LNCAP (cell line): ENCODE measurements around the gene MPPE1.

ENCODE experiments used
- TF ChIP-seq, protein P1 (sequence below): fragments of 450-650 bp; IDR thresholded peaks from 2 replicates; pipeline ENCODE4 v1.5.1; 2017; ENCODE audit warnings: mild to moderate bottlenecking

MPPE1 gene

DNA sequence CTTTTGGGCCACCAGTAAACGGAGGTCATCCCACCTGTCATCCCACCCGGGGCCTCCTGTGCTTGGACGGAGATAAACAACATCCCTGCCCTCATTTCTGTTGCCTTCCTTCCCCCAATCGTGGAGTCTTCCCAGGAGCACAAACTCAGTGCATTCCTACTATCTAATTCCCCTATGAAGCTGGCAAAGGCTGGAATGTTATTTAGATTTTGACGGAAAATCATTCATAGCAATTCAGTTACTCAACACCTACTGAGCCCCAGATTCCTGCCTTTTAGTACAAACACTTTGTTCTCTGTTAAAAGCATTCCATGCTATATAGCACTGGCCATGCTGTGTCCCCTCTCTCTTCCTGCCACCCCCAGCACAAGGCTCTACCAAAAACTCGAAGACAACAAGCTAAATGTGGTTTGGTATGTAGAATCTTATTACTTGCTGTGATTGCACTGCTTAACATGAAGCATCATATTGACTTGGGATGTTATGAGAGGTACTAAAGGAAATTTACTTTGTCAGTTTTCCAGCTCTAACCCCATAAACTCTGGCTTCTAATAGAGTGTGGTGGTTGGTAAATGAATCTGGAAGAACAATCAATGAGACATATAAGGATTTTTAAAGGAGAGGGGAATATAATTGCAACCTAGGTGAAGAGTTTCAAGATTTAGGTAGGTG, 40.9 kb upstream of the MPPE1 start:
- TF ChIP-seq, protein P1, sequence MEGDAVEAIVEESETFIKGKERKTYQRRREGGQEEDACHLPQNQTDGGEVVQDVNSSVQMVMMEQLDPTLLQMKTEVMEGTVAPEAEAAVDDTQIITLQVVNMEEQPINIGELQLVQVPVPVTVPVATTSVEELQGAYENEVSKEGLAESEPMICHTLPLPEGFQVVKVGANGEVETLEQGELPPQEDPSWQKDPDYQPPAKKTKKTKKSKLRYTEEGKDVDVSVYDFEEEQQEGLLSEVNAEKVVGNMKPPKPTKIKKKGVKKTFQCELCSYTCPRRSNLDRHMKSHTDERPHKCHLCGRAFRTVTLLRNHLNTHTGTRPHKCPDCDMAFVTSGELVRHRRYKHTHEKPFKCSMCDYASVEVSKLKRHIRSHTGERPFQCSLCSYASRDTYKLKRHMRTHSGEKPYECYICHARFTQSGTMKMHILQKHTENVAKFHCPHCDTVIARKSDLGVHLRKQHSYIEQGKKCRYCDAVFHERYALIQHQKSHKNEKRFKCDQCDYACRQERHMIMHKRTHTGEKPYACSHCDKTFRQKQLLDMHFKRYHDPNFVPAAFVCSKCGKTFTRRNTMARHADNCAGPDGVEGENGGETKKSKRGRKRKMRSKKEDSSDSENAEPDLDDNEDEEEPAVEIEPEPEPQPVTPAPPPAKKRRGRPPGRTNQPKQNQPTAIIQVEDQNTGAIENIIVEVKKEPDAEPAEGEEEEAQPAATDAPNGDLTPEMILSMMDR, result no peak

DNA sequence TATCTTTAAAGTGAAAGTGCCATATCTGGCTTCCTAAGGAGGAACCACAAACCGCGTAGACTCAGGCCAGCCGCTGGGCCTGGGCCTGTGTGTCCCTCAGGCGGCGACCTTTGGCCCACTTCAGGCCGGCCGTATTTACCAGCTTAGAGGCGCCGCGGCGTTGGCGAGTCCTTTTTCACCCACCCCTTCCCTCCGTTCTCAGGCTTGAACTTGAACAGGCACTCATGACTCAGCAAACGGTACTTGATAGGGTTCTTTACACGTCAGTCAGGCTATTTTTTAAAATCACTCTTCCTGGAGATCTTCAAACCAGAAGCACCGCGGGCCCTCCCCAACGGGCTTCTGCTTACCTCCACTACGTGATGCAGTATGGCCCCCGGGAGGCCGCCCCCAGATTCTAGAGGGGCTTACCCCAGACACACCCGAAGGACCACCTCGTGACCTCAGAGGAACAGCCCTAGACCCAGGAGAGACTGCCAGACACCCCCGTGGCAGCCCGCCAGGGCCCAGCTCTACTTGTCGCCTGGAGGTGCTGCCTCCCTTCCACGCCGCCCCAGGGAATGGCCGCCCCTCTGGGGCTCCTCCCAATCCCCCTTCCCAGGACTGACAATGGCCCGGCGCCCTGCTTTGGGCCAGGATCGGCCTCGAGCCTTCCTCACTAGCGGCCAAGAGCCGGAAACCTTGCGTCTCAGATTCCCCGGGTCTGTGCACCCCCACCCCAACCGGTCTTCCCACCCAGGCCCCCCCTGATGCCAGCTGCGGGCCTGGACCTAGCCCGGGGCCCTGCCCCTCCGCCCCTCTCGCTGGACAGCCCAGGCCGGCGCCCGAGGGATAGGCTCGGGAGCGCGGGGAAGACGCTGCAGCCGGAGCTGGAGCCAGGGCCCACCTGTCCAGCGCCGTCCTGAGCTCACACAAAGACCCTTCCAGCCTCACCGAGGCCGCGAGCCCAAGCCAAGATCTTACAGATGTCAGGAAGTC, 39.4 kb upstream of the MPPE1 start:
- TF ChIP-seq, protein P1, result no peak

DNA sequence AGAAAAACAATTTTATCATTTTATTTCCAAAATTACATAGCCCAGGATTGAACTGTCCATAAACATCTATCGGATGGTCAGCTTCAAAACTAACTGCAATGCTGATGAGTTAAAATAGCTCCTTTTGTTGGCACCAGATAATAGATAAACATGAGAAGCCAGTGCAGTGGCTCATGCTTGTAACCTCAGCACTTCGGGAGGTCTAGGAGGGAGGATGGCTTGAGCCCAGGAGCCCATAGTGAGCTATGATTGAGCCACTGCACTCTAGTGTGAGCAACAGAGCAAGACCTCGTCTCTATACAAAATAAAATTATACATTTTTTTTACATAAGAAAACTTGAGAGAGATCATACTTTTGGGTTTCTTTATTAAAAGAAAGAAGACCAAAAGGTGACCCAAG, 38.6 kb upstream of the MPPE1 start:
- TF ChIP-seq, protein P1, result no peak

DNA sequence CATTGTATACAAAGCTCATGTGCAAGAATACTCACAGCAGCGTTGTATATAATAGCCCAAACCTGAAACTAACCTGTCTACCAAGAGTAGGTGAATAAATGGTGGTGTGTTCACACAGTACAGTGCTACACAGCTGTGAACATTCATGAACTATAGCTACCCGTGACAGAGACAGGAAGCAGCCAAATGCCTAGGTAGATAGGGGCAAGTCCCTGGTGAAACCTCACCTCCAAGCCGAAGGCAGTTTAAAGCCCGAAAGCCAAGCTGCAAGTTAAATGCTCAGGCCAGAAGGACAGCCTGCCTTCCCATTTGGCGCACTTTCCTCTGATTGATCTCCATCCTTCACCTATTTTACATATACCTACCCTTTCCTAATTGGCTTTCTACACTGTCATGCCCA, 36.7 kb upstream of the MPPE1 start:
- TF ChIP-seq, protein P1, result no peak

DNA sequence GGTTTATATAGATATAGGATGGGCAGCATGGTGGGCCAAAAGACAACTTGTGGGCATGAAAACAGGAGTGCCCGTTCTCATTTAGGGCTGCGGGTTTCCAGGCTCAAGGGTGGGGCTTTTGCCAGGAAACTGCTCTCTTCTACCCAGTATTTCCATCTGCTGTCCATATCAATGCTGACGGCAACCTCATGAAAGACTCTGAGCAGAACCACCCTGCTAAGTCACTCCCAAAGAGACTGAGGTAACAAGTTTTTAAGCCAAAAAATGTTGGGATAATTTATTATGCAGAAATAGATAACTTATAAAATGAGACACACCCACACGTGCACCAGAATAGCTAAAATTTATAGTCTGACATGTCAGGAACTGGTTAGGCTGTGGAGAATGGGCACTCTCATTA, 36.1 kb upstream of the MPPE1 start:
- TF ChIP-seq, protein P1, result no peak

DNA sequence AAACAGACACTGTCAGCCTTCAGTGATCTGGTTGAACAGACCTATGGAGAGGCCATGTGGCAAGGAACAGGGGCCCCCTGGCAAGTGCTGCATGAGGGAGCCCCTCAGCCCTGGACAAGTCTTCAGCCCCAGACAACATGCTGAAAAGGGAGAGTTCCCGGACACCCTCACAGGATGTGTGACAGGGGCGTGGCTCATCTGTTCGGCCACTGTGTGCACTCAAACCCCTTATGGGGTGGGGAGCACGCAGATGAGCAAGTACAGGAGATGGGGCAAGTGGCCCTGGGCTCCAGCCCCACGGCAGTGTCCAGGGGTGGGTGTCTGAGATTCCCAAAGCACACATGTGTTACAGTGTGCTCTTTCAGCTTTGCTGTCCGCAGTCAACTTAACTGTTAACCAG, 35.4 kb upstream of the MPPE1 start:
- TF ChIP-seq, protein P1, result no peak

DNA sequence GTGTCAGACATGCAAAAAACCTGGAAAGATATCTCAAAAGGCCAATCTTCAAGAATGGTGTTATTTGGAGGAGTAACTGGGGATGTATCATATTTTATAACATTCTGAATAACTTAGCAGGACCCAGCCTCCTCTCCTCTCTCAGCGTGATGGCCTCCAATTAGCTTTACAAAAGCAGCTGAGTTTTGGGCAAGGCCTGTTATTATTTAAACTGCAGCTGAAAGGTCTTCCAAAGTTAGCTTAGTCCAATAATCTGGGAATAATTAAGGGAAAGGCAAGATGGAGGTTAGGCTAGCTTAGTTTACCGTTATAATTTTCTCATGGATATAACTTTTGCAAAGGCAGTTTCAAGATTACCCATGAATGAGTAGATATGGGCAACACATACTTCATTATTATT, 32.8 kb upstream of the MPPE1 start:
- TF ChIP-seq, protein P1, result no peak
